Daoy (cell line): ENCODE data around the gene ACOT4. TPM values are rescaled to one million over a fixed set of nuclear protein-coding genes. Genes with fewer than 3 reads are reported as not detected.
"Not testable (repeated sequence)": the region's sequence is repeated elsewhere in the genome, so short reads cannot be mapped to it uniquely, and the experiment has no call there.

Source experiments
- DNase-seq: peaks from one replicate; pipeline ENCODE4 v3.0.0-alpha.2; 2015; ENCODE audit warnings: low read depth
- total RNA-seq: library from RNA; depleted of rRNA; stranded (reverse); fragments of >200 nt; shearing (Covaris generic); gene quantifications from 2 replicates; pipeline ENCODE4 v1.2.3, GENCODE V29; 2014; rRNA removed

The ACOT4 gene
- total RNA-seq: 0.39 and 1.1 TPM in 2 replicates

- DNase-seq: peak; percentile 36
Measured at GRCh38 chr14:73591690-73592449, at the start of gene ACOT4. ACOT4 (plus strand) TSS chr14:73591873; CDS start chr14:73591960, 87 bp downstream.

- DNase-seq: not testable (repeated sequence)
Measured at GRCh38 chr14:73542961-73543360, 48.7 kb upstream of the ACOT4 start.

- not testable (repeated sequence) for DNase-seq
Measured at GRCh38 chr14:73545353-73545752, 46.3 kb upstream of the ACOT4 start.

- not testable (repeated sequence) for DNase-seq
Measured at GRCh38 chr14:73549097-73549496, 42.6 kb upstream of the ACOT4 start.

GRCh38 chr14:73549889-73550524 is 41.7 kb upstream of the ACOT4 start:
- DNase-seq: not testable (repeated sequence)

GRCh38 chr14:73553845-73554244 is 37.8 kb upstream of the ACOT4 start:
- no peak for DNase-seq

GRCh38 chr14:73557201-73557600 is 34.5 kb upstream of the ACOT4 start:
- not testable (repeated sequence) for DNase-seq

GRCh38 chr14:73558238-73558637 is 33.4 kb upstream of the ACOT4 start:
- not testable (repeated sequence) for DNase-seq

- DNase-seq: not testable (repeated sequence)
Measured at GRCh38 chr14:73562256-73562655, 29.4 kb upstream of the ACOT4 start.

GRCh38 chr14:73562696-73563095 is 29.0 kb upstream of the ACOT4 start:
- DNase-seq: not testable (repeated sequence)

- DNase-seq: not testable (repeated sequence)
Measured at GRCh38 chr14:73566431-73566830, 25.2 kb upstream of the ACOT4 start.

GRCh38 chr14:73566935-73567334 is 24.7 kb upstream of the ACOT4 start:
- DNase-seq: not testable (repeated sequence)

GRCh38 chr14:73567358-73567757 is 24.3 kb upstream of the ACOT4 start:
- DNase-seq: no peak

- DNase-seq: peak; percentile 40
Measured at GRCh38 chr14:73567951-73568885, 23.5 kb upstream of the ACOT4 start.

GRCh38 chr14:73568886-73569184 is 22.8 kb upstream of the ACOT4 start:
- DNase-seq: not testable (repeated sequence)

GRCh38 chr14:73569185-73569958 is 22.3 kb upstream of the ACOT4 start, which contains the start of gene ACOT2:
ACOT2 (plus strand) TSS chr14:73569213; CDS start chr14:73569241, 28 bp downstream.
- DNase-seq: peak; percentile 91

GRCh38 chr14:73570913-73571312 is 20.8 kb upstream of the ACOT4 start:
- peak; percentile 61 for DNase-seq

- not testable (repeated sequence) for DNase-seq
Measured at GRCh38 chr14:73573034-73573433, 18.6 kb upstream of the ACOT4 start.

GRCh38 chr14:73573740-73574139 is 17.9 kb upstream of the ACOT4 start:
- DNase-seq: not testable (repeated sequence)

- not testable (repeated sequence) for DNase-seq
Measured at GRCh38 chr14:73574251-73574650, 17.4 kb upstream of the ACOT4 start.

- peak; percentile 55 for DNase-seq
Measured at GRCh38 chr14:73576391-73576790, 15.3 kb upstream of the ACOT4 start.
